ENCODE measurements around the gene PPP4R3B.

GRCh38 chr2:55601849-55602248 is 15.6 kb downstream of the PPP4R3B start:
- TF ChIP-seq POLR2A (IDR thresholded peaks at IDR 0.05) (no peak), CTCF (IDR thresholded peaks at IDR 0.05) (no peak)
